Measurements from ENCODE around the gene EYS. TPM values are rescaled to one million over a fixed set of nuclear protein-coding genes. Genes with fewer than 3 reads are reported as not detected.

Gene EYS
- total and polyA plus RNA-seq, 2 experiments from 2014 or later, result 0.04 TPM; not detected in 1

DNA sequence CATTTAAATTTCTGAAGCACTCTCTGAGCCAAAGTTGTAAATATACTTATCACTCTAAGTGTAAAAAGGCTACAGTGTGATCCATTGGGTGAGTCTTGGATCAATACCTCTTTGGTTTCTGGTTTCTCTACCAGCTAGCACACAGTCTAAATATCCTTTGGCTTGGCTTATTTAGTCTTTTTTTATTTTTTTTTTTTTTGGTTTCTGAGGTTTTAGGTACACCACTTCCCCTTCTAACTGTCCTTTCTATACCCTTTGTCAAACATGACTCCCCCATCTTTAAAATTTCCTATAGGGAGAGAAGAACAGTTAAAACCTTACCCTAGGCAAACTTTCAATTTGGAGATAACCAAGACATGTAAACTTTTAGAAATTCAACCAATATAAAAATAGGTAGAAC is 1692.4 kb downstream of the EYS start:
- in situ Hi-C loops (cut with MboI), result no loop called here
- H3K4me2 ChIP-seq (ENCODE audit: unreplicated experiment), result no peak overlapping the region
- no peaks in the 10 kb centered on the region for H3K79me2 ChIP-seq (ENCODE audit: insufficient read depth)
- no peaks in the 10 kb centered on the region for H3K9me2 ChIP-seq (ENCODE audit: insufficient read depth)
- H3F3A ChIP-seq (ENCODE audit: insufficient read depth), result no peaks in the 10 kb centered on the region
- TF ChIP-seq EZH2 (IDR thresholded peaks at IDR 0.05; ENCODE audit: insufficient read depth, poor library complexity, severe bottlenecking), result no peak
- no peaks in the 10 kb centered on the region for H3K36me3 ChIP-seq (ENCODE audit: low read depth)
- no peak overlapping the region for H2AFZ ChIP-seq
- no peak for DNase-seq
- no peak overlapping the region for H3K27ac ChIP-seq
- H3K9me3 ChIP-seq (ENCODE audit: low read depth), result no peaks in the 10 kb centered on the region
- H3K27me3 ChIP-seq (replicated peaks; ENCODE audit: insufficient read depth), result 0 out of 2 replicates have a peak, but pooled peaks cover 4% of the 10 kb centered on the region
- no peak overlapping the region for H3K9ac ChIP-seq
- H3K4me1 ChIP-seq (ENCODE audit: insufficient read depth), result no peaks in the 10 kb centered on the region
- no peaks in the 10 kb centered on the region for H4K20me1 ChIP-seq (ENCODE audit: insufficient read depth)
- H3K4me3 ChIP-seq, result no peak overlapping the region

DNA sequence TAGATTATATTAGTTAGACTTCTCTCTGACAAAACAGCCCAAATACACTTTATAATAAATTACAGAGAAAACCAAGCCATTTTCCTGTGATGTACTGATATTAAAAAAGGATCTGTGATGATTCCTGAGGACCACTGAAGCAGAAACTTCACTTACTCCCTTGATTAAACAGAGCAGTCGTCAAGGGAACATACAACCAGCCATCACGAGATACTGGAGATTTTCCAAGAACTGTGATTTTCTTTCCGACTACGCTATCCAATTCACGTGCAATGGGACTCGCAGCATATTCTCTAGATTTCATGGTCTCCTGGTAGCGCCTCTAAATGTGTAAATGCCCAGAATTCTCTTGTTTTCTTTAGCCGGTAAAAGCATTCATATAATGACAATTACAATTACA is 1694.0 kb downstream of the EYS start:
- Histone ChIP-seq H3K9me2 (ENCODE audit: insufficient read depth) (no peaks in the 10 kb centered on the region), H2AFZ (no peak overlapping the region), H3K79me2 (ENCODE audit: insufficient read depth) (no peaks in the 10 kb centered on the region), H3K4me2 (ENCODE audit: unreplicated experiment) (no peak overlapping the region), H3K4me3 (no peak overlapping the region), H3K27me3 (replicated peaks; ENCODE audit: insufficient read depth) (0 out of 2 replicates have a peak, but pooled peaks cover 4% of the 10 kb centered on the region), H3K9ac (no peak overlapping the region), H3K36me3 (ENCODE audit: low read depth) (no peaks in the 10 kb centered on the region), H3K4me1 (ENCODE audit: insufficient read depth) (no peaks in the 10 kb centered on the region), H3F3A (ENCODE audit: insufficient read depth) (no peaks in the 10 kb centered on the region), H3K9me3 (ENCODE audit: low read depth) (no peaks in the 10 kb centered on the region), H4K20me1 (ENCODE audit: insufficient read depth) (no peaks in the 10 kb centered on the region), H3K27ac (no peak overlapping the region)
- TF ChIP-seq EZH2phosphoT487 (IDR thresholded peaks at IDR 0.05; ENCODE audit: insufficient read depth, low read depth), result no peak
- no peak for TF ChIP-seq EZH2 (IDR thresholded peaks at IDR 0.05; ENCODE audit: insufficient read depth, poor library complexity, severe bottlenecking)
- WGBS, 2 experiments (ENCODE audit: low coverage in 1 of 2, low lambda C conversion rate in 2 of 2, missing lambda C conversion rate in 2 of 2), result 16 to 19% methylated on average over 8 of the region's 8 CpGs
- no peak for DNase-seq
- in situ Hi-C loops (cut with MboI), result no loop called here

DNA sequence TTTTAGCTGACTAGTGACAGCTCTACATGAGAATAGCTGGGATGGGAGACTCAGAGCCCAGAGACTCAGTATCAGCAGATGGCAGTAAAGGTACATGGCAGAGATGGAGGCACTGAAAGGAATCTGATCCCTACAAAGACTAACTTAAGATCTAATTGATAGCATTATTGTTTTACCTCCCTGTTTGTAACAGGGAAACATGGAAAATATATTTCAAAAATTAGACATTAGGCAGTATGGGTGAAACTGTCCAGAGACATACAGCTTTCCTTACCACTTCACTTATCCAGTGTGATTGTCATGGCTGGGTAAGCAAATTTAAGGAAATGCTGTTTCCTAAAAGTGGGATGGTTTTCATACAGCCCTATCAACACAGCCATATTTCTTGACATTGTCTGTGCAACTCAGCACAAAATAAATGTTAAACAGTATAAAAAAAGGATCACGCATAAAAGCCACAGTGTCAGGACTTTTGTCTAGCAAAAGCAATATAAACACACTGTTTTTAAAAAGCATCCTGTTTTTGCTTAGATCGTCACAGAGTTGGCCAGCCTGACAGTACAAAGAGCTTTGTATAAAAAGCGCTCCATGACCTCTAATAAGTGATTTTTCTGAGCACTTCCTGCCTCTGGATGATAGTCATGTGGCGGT is 1694.5 kb downstream of the EYS start:
- Histone ChIP-seq H3K9me2 (ENCODE audit: insufficient read depth) (no peaks in the 10 kb centered on the region), H3K27ac (no peak overlapping the region), H3K9me3 (ENCODE audit: low read depth) (no peaks in the 10 kb centered on the region), H2AFZ (no peak overlapping the region), H3K4me1 (ENCODE audit: insufficient read depth) (no peaks in the 10 kb centered on the region), H3K36me3 (ENCODE audit: low read depth) (no peaks in the 10 kb centered on the region), H3F3A (ENCODE audit: insufficient read depth) (no peaks in the 10 kb centered on the region), H4K20me1 (ENCODE audit: insufficient read depth) (no peaks in the 10 kb centered on the region), H3K79me2 (ENCODE audit: insufficient read depth) (no peaks in the 10 kb centered on the region), H3K27me3 (replicated peaks; ENCODE audit: insufficient read depth) (0 out of 2 replicates have a peak, but pooled peaks cover 4% of the 10 kb centered on the region), H3K4me3 (no peak overlapping the region), H3K9ac (no peak overlapping the region), H3K4me2 (ENCODE audit: unreplicated experiment) (no peak overlapping the region)
- TF ChIP-seq EZH2phosphoT487 (IDR thresholded peaks at IDR 0.05; ENCODE audit: insufficient read depth, low read depth), result no peak
- in situ Hi-C loops (cut with MboI), result no loop called here
- DNase-seq, result peak; percentile 45
- WGBS, 2 experiments (ENCODE audit: low coverage in 1 of 2, low lambda C conversion rate in 2 of 2, missing lambda C conversion rate in 2 of 2), result 14 to 19% methylated on average over 4 of the region's 4 CpGs

DNA sequence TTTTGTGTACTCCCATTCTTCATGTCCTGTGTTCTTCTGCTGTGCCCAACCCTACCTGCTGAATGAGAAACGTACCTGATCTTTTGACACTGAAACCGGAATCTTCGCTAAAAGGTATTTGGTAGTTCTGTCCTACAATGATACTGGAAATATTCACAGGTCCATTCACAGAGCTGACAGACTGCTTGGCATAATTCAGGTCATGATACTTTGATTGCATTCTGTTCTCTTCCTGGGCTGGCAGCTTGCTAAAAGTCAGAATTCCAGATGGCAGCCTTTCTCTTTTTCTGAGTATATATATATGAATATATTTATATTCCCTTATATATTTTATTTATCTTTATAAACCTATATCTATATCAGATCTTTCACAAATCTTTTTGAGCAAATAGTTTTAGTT is 1696.4 kb downstream of the EYS start:
- WGBS, 2 experiments (ENCODE audit: low coverage in 1 of 2, low lambda C conversion rate in 2 of 2, missing lambda C conversion rate in 2 of 2), result 65 to 66% methylated on average over 3 of the region's 3 CpGs

DNA sequence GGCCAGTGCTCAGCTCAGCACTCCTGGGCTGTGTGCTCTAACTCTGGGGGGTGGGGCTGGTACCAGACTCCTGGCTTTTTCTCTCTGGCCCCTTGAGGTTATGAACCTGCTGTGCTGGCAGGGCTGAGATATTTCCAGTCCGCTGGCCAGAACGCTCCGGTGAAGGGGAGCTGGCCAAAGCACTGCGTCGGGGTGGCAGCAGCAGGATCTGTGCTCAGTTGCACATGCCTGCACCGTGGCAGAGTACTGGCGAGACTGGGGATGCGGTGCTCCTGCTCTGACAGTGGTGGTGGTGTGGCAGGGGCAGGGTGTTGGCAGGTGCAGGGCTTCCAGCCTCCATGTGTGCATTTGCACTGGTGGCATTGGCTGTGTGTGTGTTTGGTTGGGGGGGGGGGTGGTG is 1697.0 kb downstream of the EYS start:
- no peaks in the 10 kb centered on the region for H3K79me2 ChIP-seq (ENCODE audit: insufficient read depth)
- H2AFZ ChIP-seq, result no peak overlapping the region
- H3K4me2 ChIP-seq (ENCODE audit: unreplicated experiment), result no peak overlapping the region
- H3K36me3 ChIP-seq (ENCODE audit: low read depth), result no peaks in the 10 kb centered on the region
- H3K4me1 ChIP-seq (ENCODE audit: insufficient read depth), result no peaks in the 10 kb centered on the region
- no peaks in the 10 kb centered on the region for H3F3A ChIP-seq (ENCODE audit: insufficient read depth)
- in situ Hi-C loops (cut with MboI), result no loop called here
- 72 to 81% methylated on average over 7 to 8 of the region's 8 CpGs for WGBS, 2 experiments (ENCODE audit: low coverage in 1 of 2, low lambda C conversion rate in 2 of 2, missing lambda C conversion rate in 2 of 2)
- DNase-seq, result no peak
- H3K27me3 ChIP-seq (replicated peaks; ENCODE audit: insufficient read depth), result 0 out of 2 replicates have a peak, but pooled peaks cover 4% of the 10 kb centered on the region
- no peak overlapping the region for H3K9ac ChIP-seq
- H3K4me3 ChIP-seq, result no peak overlapping the region
- no peak overlapping the region for H3K27ac ChIP-seq
- no peaks in the 10 kb centered on the region for H3K9me3 ChIP-seq (ENCODE audit: low read depth)
- H3K9me2 ChIP-seq (ENCODE audit: insufficient read depth), result no peaks in the 10 kb centered on the region
- TF ChIP-seq EZH2 (IDR thresholded peaks at IDR 0.05; ENCODE audit: insufficient read depth, poor library complexity, severe bottlenecking), result no peak
- no peak for TF ChIP-seq EZH2phosphoT487 (IDR thresholded peaks at IDR 0.05; ENCODE audit: insufficient read depth, low read depth)
- no peaks in the 10 kb centered on the region for H4K20me1 ChIP-seq (ENCODE audit: insufficient read depth)

More for the DNA sequence above, 1696.4 kb downstream of the EYS start:
- no peaks in the 10 kb centered on the region for H3K9me3 ChIP-seq (ENCODE audit: low read depth)
- no peaks in the 10 kb centered on the region for H3K4me1 ChIP-seq (ENCODE audit: insufficient read depth)
- H4K20me1 ChIP-seq (ENCODE audit: insufficient read depth), result no peaks in the 10 kb centered on the region
- H3K79me2 ChIP-seq (ENCODE audit: insufficient read depth), result no peaks in the 10 kb centered on the region
- H3K9ac ChIP-seq, result no peak overlapping the region
- 0 out of 2 replicates have a peak, but pooled peaks cover 4% of the 10 kb centered on the region for H3K27me3 ChIP-seq (replicated peaks; ENCODE audit: insufficient read depth)
- no peak overlapping the region for H2AFZ ChIP-seq
- TF ChIP-seq EZH2phosphoT487 (IDR thresholded peaks at IDR 0.05; ENCODE audit: insufficient read depth, low read depth), result no peak
- TF ChIP-seq EZH2 (IDR thresholded peaks at IDR 0.05; ENCODE audit: insufficient read depth, poor library complexity, severe bottlenecking), result no peak
- no peak overlapping the region for H3K4me3 ChIP-seq
- H3K36me3 ChIP-seq (ENCODE audit: low read depth), result no peaks in the 10 kb centered on the region
- DNase-seq, result no peak
- H3K4me2 ChIP-seq (ENCODE audit: unreplicated experiment), result no peak overlapping the region
- in situ Hi-C loops (cut with MboI), result no loop called here
- no peaks in the 10 kb centered on the region for H3K9me2 ChIP-seq (ENCODE audit: insufficient read depth)
- H3K27ac ChIP-seq, result no peak overlapping the region
- no peaks in the 10 kb centered on the region for H3F3A ChIP-seq (ENCODE audit: insufficient read depth)

Data from GM23248 (cell line).